ENCODE results near the gene NEDD4.
"Not testable (repeated sequence)": the region's sequence is repeated elsewhere in the genome, so short reads cannot be mapped to it uniquely, and the experiment has no call there.

Gene NEDD4

GRCh38 chr15:55879181-55879580 lies 114.2 kb downstream of the NEDD4 start:
- no peak for DNase-seq

GRCh38 chr15:55873024-55873720 lies 120.2 kb downstream of the NEDD4 start:
- DNase-seq = no peak

GRCh38 chr15:55872471-55872870 lies 120.9 kb downstream of the NEDD4 start:
- DNase-seq = no peak

- no peak for DNase-seq
Measured at GRCh38 chr15:55869660-55870059, 123.8 kb downstream of the NEDD4 start.

GRCh38 chr15:55868707-55869106 lies 124.7 kb downstream of the NEDD4 start:
- no peak for DNase-seq

- DNase-seq = not testable (repeated sequence)
Measured at GRCh38 chr15:55868291-55868690, 125.1 kb downstream of the NEDD4 start.

GRCh38 chr15:55863911-55864310 lies 129.5 kb downstream of the NEDD4 start:
- DNase-seq = no peak

GRCh38 chr15:55861115-55861514 lies 132.3 kb downstream of the NEDD4 start:
- no peak for DNase-seq

- no peak for DNase-seq
Measured at GRCh38 chr15:55860468-55860867, 132.9 kb downstream of the NEDD4 start.

- no peak for DNase-seq
Measured at GRCh38 chr15:55859681-55860080, 133.7 kb downstream of the NEDD4 start.

- DNase-seq = no peak
Measured at GRCh38 chr15:55858661-55859060, 134.8 kb downstream of the NEDD4 start.

- DNase-seq = no peak
Measured at GRCh38 chr15:55856506-55857164, 136.8 kb downstream of the NEDD4 start.

GRCh38 chr15:55853134-55853533 lies 140.3 kb downstream of the NEDD4 start:
- no peak for DNase-seq

GRCh38 chr15:55846116-55846707 lies 147.2 kb downstream of the NEDD4 start:
- peak in 1 of 2 donors; percentile 51 for DNase-seq

- DNase-seq = not testable (repeated sequence)
Measured at GRCh38 chr15:55842897-55843296, 150.5 kb downstream of the NEDD4 start.

- DNase-seq = no peak
Measured at GRCh38 chr15:55835866-55836265, 157.5 kb downstream of the NEDD4 start.

- no peak for DNase-seq
Measured at GRCh38 chr15:55834331-55834730, 159.1 kb downstream of the NEDD4 start.

- no peak for DNase-seq
Measured at GRCh38 chr15:55829826-55830225, 163.6 kb downstream of the NEDD4 start.

- no peak for DNase-seq
Measured at GRCh38 chr15:55827955-55828354, 165.5 kb downstream of the NEDD4 start.

- peak in 1 of 2 donors; percentile 7 for DNase-seq
Measured at GRCh38 chr15:55827204-55827603, 166.2 kb downstream of the NEDD4 start.

GRCh38 chr15:55824857-55825613 lies 168.4 kb downstream of the NEDD4 start:
- no peak for DNase-seq

- no peak for DNase-seq
Measured at GRCh38 chr15:55823699-55824340, 169.6 kb downstream of the NEDD4 start.

GRCh38 chr15:55823191-55823670 lies 170.2 kb downstream of the NEDD4 start:
- DNase-seq = no peak

Data from hippocampal formation (tissue), 2 donors.